ENCODE results near the gene GTF3C5.
A peak's percentile ranks its signal among the peaks of the same experiment; 100 is the strongest.

The GTF3C5 gene

DNA sequence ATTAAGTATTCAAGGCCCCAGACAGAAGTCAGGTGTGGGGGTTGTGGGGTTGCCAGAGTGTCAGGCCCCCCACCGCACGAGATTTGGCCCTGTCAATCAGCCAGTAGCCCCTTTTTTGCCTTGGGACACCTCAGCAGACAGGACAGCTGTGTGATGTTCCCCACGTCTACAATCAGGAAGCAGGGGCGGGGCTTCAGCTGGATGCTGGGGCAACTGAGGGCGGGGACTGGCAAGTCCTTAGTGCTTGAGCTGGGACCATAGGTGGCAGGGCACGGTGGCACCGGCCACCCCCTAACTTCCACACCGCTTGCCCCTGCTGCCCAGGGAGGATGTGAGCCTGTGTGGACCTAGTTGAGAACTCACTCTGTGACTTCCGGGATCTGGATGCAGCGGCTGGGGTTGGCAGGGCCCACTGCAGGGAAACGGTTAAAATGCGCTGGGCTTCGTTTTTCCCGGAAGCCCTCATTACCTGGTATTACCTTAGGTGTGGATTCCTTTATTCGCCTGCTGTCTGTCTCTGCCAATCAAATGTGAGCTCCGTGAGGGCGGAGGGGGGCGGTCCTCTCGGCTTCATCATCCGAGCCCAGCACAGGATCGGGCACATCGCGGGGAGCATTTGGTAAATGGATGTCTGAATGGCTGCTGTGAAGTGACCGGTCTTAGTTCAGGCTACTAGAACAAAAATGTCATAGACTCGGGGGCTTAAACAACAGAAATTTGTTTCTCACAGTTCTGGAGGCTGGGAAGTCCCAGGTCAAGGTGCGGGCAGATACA is 7.5 kb upstream of the GTF3C5 start:
- H3K4me3 ChIP-seq (ENCODE audit: low read length) = no peak overlapping the region
- no peak for DNase-seq (ENCODE audit: low read depth)
- TF ChIP-seq, protein P1, sequence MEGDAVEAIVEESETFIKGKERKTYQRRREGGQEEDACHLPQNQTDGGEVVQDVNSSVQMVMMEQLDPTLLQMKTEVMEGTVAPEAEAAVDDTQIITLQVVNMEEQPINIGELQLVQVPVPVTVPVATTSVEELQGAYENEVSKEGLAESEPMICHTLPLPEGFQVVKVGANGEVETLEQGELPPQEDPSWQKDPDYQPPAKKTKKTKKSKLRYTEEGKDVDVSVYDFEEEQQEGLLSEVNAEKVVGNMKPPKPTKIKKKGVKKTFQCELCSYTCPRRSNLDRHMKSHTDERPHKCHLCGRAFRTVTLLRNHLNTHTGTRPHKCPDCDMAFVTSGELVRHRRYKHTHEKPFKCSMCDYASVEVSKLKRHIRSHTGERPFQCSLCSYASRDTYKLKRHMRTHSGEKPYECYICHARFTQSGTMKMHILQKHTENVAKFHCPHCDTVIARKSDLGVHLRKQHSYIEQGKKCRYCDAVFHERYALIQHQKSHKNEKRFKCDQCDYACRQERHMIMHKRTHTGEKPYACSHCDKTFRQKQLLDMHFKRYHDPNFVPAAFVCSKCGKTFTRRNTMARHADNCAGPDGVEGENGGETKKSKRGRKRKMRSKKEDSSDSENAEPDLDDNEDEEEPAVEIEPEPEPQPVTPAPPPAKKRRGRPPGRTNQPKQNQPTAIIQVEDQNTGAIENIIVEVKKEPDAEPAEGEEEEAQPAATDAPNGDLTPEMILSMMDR (conservative IDR thresholded peaks at IDR 0.05; ENCODE audit: low read length) = no peak

DNA sequence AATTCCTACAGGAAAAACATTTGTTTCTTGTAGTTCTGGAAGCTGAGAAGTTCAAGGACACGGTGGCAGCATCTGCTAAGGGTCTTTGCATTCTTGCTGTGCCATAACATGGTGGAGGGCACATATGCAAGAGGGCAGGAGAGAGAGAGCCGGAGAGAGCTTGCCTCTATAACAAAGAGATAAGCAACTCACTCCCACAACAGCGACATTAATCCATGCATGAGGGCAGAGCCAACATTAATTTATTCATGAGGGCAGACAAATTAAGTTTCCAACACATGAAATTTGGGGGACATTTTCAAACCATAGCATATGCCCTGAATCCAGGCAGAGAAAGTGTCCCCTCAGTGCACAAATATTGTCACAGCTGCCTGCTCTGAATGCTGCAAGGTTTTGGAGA is 4.4 kb upstream of the GTF3C5 start:
- no peak overlapping the region for H3K4me3 ChIP-seq (ENCODE audit: low read length)
- TF ChIP-seq, protein P1 (conservative IDR thresholded peaks at IDR 0.05; ENCODE audit: low read length) = no peak
- DNase-seq (ENCODE audit: low read depth) = no peak

DNA sequence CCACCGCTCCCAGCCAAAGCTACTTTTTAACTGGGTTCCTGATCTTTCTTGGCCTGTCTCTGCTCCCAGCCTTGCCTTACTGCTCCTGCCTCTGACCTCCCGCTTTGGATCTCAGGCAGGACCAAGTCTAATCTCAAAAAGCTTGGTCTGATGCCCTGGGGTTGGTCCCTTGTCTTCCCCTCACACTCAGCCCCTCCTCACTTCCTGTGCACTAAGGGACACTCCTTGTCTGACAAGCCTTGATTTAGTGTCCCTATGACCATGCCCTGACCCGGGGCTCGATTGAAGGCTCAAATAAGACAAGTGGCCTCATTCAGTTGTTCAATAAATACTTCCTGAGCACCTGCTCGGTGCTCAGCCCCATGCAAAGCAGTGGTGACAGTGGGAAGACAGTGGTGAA is 3.7 kb upstream of the GTF3C5 start:
- TF ChIP-seq, protein P1 (conservative IDR thresholded peaks at IDR 0.05; ENCODE audit: low read length) = no peak
- DNase-seq (ENCODE audit: low read depth) = no peak

DNA sequence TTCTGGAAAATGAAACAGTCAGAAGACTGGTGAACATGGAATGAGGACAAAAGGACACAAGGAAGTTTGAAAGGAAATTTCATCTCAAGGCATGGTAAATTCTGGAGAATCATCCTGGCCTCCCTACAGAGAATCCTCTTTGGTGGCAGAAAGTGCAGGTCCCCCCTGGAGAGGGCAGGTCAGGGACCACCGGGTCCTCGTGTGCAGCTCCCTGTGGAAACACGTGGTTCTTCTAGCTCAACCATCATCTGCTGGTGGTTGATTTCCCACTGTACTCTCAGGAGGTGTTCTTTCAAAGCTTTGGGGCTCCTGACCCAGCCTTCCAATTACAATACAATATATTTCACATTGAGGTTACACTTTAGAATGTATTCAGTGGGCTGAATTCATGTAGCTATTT is 2.6 kb upstream of the GTF3C5 start:
- TF ChIP-seq, protein P1 (conservative IDR thresholded peaks at IDR 0.05; ENCODE audit: low read length) = no peak
- H3K4me3 ChIP-seq (ENCODE audit: low read length) = no peak overlapping the region
- no peak for DNase-seq (ENCODE audit: low read depth)

More for the DNA sequence above, 3.7 kb upstream of the GTF3C5 start:
- H3K4me3 ChIP-seq (ENCODE audit: low read length) = no peak overlapping the region

DNA sequence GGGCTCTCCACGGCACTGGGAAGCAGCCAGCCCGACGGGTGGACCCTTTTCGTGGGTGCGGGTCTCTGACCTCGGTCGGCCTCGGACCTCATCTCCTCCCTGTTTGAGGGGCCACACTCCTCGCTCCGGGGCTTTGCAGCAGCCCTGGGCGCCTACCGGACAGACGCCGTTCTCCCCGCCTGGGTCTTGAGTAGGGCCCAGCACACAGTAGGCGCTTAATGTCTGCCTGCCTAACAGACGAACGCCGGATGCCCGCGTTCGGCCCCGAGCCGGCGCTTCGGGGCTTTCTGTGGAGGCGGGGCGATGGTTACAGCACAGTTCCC is 842 bp upstream of the GTF3C5 start:
- DNase-seq (ENCODE audit: low read depth) = no peak
- TF ChIP-seq, protein P1 (conservative IDR thresholded peaks at IDR 0.05; ENCODE audit: low read length) = no peak
- H3K4me3 ChIP-seq (ENCODE audit: low read length) = peak overlapping the region; percentile 89

DNA sequence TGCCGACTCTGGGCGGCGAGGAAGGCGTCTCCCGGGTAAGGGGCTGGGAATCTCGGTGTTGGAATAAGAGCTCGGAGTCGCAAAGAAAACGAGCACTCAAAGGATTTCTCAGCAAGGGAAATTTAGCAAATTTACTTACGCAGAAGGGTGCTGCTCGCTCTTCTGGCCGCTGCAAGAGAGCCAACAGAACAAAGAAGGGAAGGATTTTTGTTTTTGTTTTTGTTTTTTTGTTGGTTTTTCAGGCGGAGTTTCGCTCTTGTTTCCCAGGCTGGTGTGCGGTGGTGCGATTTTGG is 279 bp downstream of the GTF3C5 start:
- peak overlapping the region; percentile 96 for H3K4me3 ChIP-seq (ENCODE audit: low read length)
- TF ChIP-seq, protein P1 (conservative IDR thresholded peaks at IDR 0.05; ENCODE audit: low read length) = no peak
- DNase-seq (ENCODE audit: low read depth) = no peak

DNA sequence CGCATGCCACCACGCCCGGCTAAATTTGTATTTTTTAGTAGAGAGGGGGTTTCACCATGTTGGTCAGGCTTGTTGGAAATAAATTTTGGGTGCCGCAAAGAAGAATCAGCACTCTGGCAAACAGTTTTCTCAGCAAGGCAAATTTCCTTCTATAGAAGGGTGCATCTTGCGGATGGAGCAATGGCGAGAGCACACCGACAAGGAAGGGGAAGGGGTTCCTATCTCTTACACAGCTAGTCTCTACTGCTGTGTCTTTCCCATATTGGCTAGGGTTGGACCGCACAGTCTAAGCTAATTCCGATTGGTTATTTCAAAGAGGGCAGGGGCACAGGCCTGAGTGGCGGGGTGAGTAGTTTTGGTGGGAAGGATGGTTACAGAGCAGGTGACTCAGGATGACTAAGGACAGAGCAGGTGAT is 707 bp downstream of the GTF3C5 start:
- TF ChIP-seq, protein P1 (conservative IDR thresholded peaks at IDR 0.05; ENCODE audit: low read length) = no peak
- DNase-seq (ENCODE audit: low read depth) = no peak

More for the DNA sequence above, 707 bp downstream of the GTF3C5 start:
- peak overlapping the region; percentile 96 for H3K4me3 ChIP-seq (ENCODE audit: low read length)
